Measurements from ENCODE around the gene GSTK1.

DNA sequence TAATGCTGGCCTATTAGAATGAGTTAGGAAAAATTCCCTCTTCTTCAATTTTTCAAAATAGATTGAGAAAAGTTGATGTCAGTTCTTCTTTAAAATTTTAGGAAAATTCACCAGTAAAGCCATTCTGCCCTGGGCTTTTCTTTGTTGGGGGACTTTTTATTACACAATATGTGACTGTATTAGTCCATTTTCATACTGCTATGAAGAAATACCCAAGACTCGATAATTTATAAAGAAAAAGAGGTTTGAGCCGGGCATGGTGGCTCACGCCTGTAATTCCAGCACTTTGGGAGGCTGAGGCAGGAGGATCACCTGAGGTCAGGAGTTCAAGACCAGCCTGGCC is 28.7 kb upstream of the GSTK1 start:
- TF ChIP-seq, protein P1, sequence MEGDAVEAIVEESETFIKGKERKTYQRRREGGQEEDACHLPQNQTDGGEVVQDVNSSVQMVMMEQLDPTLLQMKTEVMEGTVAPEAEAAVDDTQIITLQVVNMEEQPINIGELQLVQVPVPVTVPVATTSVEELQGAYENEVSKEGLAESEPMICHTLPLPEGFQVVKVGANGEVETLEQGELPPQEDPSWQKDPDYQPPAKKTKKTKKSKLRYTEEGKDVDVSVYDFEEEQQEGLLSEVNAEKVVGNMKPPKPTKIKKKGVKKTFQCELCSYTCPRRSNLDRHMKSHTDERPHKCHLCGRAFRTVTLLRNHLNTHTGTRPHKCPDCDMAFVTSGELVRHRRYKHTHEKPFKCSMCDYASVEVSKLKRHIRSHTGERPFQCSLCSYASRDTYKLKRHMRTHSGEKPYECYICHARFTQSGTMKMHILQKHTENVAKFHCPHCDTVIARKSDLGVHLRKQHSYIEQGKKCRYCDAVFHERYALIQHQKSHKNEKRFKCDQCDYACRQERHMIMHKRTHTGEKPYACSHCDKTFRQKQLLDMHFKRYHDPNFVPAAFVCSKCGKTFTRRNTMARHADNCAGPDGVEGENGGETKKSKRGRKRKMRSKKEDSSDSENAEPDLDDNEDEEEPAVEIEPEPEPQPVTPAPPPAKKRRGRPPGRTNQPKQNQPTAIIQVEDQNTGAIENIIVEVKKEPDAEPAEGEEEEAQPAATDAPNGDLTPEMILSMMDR (IDR thresholded peaks at IDR 0.05; ENCODE audit: low read length) = no peak
- no peak for TF ChIP-seq EZH2phosphoT487 (IDR thresholded peaks at IDR 0.05; ENCODE audit: low read length)
- no peak for TF ChIP-seq EZH2 (optimal IDR thresholded peaks at IDR 0.05; ENCODE audit: low read depth, low read length)

Data from MM.1S (cell line).